K562 (cell line): ENCODE results near the gene CNOT4.

ENCODE experiments used
- PTBP1 ChIP-seq: fragments of 200-400 bp; formaldehyde crosslinking; IDR thresholded peaks from 2 replicates; pipeline ENCODE4 v1.6.1; 2017; ENCODE audit warnings: low read depth, low read length
- ZNF239 ChIP-seq: fragments of 250-450 bp; sonication (Bioruptor Pico); IDR thresholded peaks from 2 replicates; pipeline ENCODE4 v1.4.0; 2020; ENCODE audit warnings: mild to moderate bottlenecking

- TF ChIP-seq PTBP1 (no peak), ZNF239 (CRISPR knock-in tag) (no peak)
Measured at GRCh38 chr7:135537453-135537852, 27.6 kb upstream of the CNOT4 start.
